ENCODE measurements around the gene SCN9A. TPM values are rescaled to one million over a fixed set of nuclear protein-coding genes. Genes with fewer than 3 reads are reported as not detected.

SCN9A gene
- total RNA-seq, 1 experiment from 2014 or later = 0.07 TPM

DNA sequence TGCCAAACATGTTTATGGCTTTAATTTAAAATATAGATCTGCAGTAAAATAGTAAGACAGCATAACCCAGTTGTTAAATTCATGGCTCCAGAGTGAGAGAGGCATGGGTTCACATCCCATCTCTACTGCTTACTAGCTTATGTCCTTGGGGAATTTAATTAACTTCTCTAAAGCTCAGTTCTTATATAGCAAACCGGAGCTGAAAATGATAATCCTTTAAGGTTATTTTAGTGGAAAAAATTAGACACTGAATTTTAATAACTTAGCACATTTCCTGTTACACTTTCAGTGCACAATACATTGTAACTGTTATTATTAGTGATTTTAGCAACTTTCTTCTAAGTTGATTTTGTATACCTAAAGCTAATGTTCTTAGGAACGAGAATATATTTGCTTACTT, 14.8 kb downstream of the SCN9A start:
- Histone ChIP-seq H3K4me1 (ENCODE audit: control insufficient read depth in 1 of 2, insufficient read depth in 2 of 2, low read length in 2 of 2) (no peaks in the 10 kb centered on the region), H4K20me1 (ENCODE audit: insufficient read depth) (no peaks in the 10 kb centered on the region), H3K4me3 (replicated peaks in 1 of 2; ENCODE audit: low read depth in 1 of 2, low read length in 2 of 2) (no peak overlapping the region), H3K36me3 (ENCODE audit: control insufficient read depth in 1 of 2, insufficient read depth in 2 of 2, low read length in 2 of 2) (no peaks in the 10 kb centered on the region), H3K27ac (ENCODE audit: low read depth, low read length) (no peak overlapping the region), H3K4me2 (ENCODE audit: low read length) (no peak overlapping the region), H3K9ac (ENCODE audit: low read length) (no peak overlapping the region), H3K27me3 (ENCODE audit: insufficient read depth, low read length) (peaks cover 10% of the 10 kb centered on the region; the same call in 1 of the 2 replicates), H3K79me2 (ENCODE audit: insufficient read depth, low read length) (no peaks in the 10 kb centered on the region), H3K9me3 (ENCODE audit: control insufficient read depth in 1 of 2, insufficient read depth in 1 of 2, low read depth in 1 of 2, low read length in 2 of 2) (no peaks in the 10 kb centered on the region), H3K9me2 (ENCODE audit: insufficient read depth) (no peaks in the 10 kb centered on the region), H2AFZ (ENCODE audit: low read depth, low read length, poor library complexity, severe bottlenecking) (no peak overlapping the region)
- POLR2A ChIA-PET = no interaction called here
- DNase-seq (ENCODE audit: low read depth, low spot score) (no peak), ATAC-seq (no peak)
- intact Hi-C loops (cut with micrococcal nuclease) = loop anchor here (1.0 to 5.0 kb wide), 2 partner anchors 58 to 156 kb away; no protein-coding TSS in a partner anchor
- TF ChIP-seq ZFX (IDR thresholded peaks at IDR 0.05) (no peak), TCF7L2 (IDR thresholded peaks at IDR 0.05; ENCODE audit: borderline replicate concordance, extremely low read depth, insufficient read depth, insufficient read length) (no peak), JUND (IDR thresholded peaks at IDR 0.05) (no peak), SRF (IDR thresholded peaks at IDR 0.05; ENCODE audit: low read depth) (no peak), FOSL1 (IDR thresholded peaks at IDR 0.05; ENCODE audit: low read depth) (no peak), ELF1 (IDR thresholded peaks at IDR 0.05; ENCODE audit: borderline replicate concordance, low read depth) (no peak), POLR2AphosphoS5 (IDR thresholded peaks at IDR 0.05; ENCODE audit: low read depth, low read length) (no peak), YY1 (IDR thresholded peaks at IDR 0.05; ENCODE audit: extremely low read depth, insufficient replicate concordance, low read depth, low read length) (no peak), POLR2A (IDR thresholded peaks at IDR 0.05; ENCODE audit: borderline replicate concordance, extremely low read depth, insufficient read depth, insufficient read length) (no peak), SP1 (IDR thresholded peaks at IDR 0.05; ENCODE audit: low read depth) (no peak), CBX3 (IDR thresholded peaks at IDR 0.05; ENCODE audit: low read depth) (no peak), EGR1 (IDR thresholded peaks at IDR 0.05; ENCODE audit: low read depth) (no peak), RAD21 (IDR thresholded peaks at IDR 0.05; ENCODE audit: low read depth) (no peak), CEBPB (IDR thresholded peaks at IDR 0.05; ENCODE audit: low read depth) (no peak)
- TF ChIP-seq, protein P1, sequence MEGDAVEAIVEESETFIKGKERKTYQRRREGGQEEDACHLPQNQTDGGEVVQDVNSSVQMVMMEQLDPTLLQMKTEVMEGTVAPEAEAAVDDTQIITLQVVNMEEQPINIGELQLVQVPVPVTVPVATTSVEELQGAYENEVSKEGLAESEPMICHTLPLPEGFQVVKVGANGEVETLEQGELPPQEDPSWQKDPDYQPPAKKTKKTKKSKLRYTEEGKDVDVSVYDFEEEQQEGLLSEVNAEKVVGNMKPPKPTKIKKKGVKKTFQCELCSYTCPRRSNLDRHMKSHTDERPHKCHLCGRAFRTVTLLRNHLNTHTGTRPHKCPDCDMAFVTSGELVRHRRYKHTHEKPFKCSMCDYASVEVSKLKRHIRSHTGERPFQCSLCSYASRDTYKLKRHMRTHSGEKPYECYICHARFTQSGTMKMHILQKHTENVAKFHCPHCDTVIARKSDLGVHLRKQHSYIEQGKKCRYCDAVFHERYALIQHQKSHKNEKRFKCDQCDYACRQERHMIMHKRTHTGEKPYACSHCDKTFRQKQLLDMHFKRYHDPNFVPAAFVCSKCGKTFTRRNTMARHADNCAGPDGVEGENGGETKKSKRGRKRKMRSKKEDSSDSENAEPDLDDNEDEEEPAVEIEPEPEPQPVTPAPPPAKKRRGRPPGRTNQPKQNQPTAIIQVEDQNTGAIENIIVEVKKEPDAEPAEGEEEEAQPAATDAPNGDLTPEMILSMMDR (IDR thresholded peaks at IDR 0.05 in 2 of 3, conservative IDR thresholded peaks at IDR 0.05 in 1 of 3; ENCODE audit: borderline replicate concordance in 1 of 3, insufficient read depth in 1 of 3, low read depth in 2 of 3, low read length in 2 of 3) = no peak
- TF ChIP-seq, protein P2, sequence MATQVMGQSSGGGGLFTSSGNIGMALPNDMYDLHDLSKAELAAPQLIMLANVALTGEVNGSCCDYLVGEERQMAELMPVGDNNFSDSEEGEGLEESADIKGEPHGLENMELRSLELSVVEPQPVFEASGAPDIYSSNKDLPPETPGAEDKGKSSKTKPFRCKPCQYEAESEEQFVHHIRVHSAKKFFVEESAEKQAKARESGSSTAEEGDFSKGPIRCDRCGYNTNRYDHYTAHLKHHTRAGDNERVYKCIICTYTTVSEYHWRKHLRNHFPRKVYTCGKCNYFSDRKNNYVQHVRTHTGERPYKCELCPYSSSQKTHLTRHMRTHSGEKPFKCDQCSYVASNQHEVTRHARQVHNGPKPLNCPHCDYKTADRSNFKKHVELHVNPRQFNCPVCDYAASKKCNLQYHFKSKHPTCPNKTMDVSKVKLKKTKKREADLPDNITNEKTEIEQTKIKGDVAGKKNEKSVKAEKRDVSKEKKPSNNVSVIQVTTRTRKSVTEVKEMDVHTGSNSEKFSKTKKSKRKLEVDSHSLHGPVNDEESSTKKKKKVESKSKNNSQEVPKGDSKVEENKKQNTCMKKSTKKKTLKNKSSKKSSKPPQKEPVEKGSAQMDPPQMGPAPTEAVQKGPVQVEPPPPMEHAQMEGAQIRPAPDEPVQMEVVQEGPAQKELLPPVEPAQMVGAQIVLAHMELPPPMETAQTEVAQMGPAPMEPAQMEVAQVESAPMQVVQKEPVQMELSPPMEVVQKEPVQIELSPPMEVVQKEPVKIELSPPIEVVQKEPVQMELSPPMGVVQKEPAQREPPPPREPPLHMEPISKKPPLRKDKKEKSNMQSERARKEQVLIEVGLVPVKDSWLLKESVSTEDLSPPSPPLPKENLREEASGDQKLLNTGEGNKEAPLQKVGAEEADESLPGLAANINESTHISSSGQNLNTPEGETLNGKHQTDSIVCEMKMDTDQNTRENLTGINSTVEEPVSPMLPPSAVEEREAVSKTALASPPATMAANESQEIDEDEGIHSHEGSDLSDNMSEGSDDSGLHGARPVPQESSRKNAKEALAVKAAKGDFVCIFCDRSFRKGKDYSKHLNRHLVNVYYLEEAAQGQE (IDR thresholded peaks at IDR 0.05; ENCODE audit: low read depth) = no peak
- TF ChIP-seq, protein P3, sequence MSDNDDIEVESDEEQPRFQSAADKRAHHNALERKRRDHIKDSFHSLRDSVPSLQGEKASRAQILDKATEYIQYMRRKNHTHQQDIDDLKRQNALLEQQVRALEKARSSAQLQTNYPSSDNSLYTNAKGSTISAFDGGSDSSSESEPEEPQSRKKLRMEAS (IDR thresholded peaks at IDR 0.05) = no peak
- TF ChIP-seq, protein P4, sequence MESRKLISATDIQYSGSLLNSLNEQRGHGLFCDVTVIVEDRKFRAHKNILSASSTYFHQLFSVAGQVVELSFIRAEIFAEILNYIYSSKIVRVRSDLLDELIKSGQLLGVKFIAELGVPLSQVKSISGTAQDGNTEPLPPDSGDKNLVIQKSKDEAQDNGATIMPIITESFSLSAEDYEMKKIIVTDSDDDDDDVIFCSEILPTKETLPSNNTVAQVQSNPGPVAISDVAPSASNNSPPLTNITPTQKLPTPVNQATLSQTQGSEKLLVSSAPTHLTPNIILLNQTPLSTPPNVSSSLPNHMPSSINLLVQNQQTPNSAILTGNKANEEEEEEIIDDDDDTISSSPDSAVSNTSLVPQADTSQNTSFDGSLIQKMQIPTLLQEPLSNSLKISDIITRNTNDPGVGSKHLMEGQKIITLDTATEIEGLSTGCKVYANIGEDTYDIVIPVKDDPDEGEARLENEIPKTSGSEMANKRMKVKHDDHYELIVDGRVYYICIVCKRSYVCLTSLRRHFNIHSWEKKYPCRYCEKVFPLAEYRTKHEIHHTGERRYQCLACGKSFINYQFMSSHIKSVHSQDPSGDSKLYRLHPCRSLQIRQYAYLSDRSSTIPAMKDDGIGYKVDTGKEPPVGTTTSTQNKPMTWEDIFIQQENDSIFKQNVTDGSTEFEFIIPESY (IDR thresholded peaks at IDR 0.05; ENCODE audit: extremely low read depth, insufficient replicate concordance, low read length) = no peak
- CTCF ChIA-PET = interaction anchor here (0.7 to 1.7 kb wide), 9 partner anchors 14 to 116 kb away, joined by 3 to 13 read pairs (median 4); no protein-coding TSS in a partner anchor
- RAD21 ChIA-PET (ENCODE audit: low non-redundant PET in 1 of 2, low total read pairs in 2 of 2, uncharacterized antibody in 2 of 2, unreplicated experiment in 2 of 2) = interaction anchor here (0.9 to 1.0 kb wide), 2 partner anchors 58 to 59 kb away, joined by 3 to 4 read pairs; no protein-coding TSS in a partner anchor
- no TSS peak for BruUV-seq (replicated peaks)
